Measurements from ENCODE around the gene MTG2. TPM values are rescaled to one million over a fixed set of nuclear protein-coding genes. Genes with fewer than 3 reads are reported as not detected.

The MTG2 gene
- total and polyA plus RNA-seq, 2 of the 8 experiments (the other 6 are each of a cell fraction or from before 2014, with no cell fraction given), result 14.4 to 22.8 TPM

GRCh38 chr20:62226707-62227590, 44.1 kb downstream of the MTG2 start:
- Histone ChIP-seq H3K4me2 (ENCODE audit: insufficient read depth in 1 of 2, low read depth in 2 of 2, low read length in 2 of 2) (0 out of 4 replicates have a peak overlapping the region, but pooled peaks of 1 of the 2 experiments have one; percentile 47), H3K9me3 (ENCODE audit: insufficient read depth in 2 of 2, low read depth in 1 of 2, low read length in 1 of 2) (peaks cover 0 to 3% of the 10 kb centered on the region in 2 experiments; a peak in 1 of 4 replicates), H3K4me3 (ENCODE audit: extremely low read depth in 1 of 4, insufficient read depth in 2 of 4, low read depth in 3 of 4, low read length in 4 of 4) (no peak overlapping the region), H2BK15ac (ENCODE audit: low read length) (peak overlapping the region; percentile 61; the same call in 1 of the 2 replicates), H3K14ac (ENCODE audit: insufficient read length) (no peak overlapping the region), H4K5ac (ENCODE audit: insufficient read length, low read depth, low read length) (no peak overlapping the region), H2BK12ac (ENCODE audit: low read depth, low read length) (0 out of 2 replicates have a peak overlapping the region, but pooled peaks have one; percentile 17), H3K79me2 (ENCODE audit: control insufficient read depth in 1 of 2, insufficient read depth in 2 of 2, low read length in 2 of 2) (no peaks in the 10 kb centered on the region), H3K27ac (ENCODE audit: low read depth, low read length) (no peak overlapping the region), H3K56ac (replicated peaks; ENCODE audit: insufficient read length, low read depth, low read length) (no peak overlapping the region), H3K18ac (ENCODE audit: extremely low read depth, low read length) (no peak overlapping the region), H4K8ac (ENCODE audit: extremely low read depth, insufficient read depth, low read length) (peak overlapping the region; percentile 3; the same call in 1 of the 2 replicates), H2BK5ac (ENCODE audit: low read depth, low read length) (no peak overlapping the region), H3K36me3 (ENCODE audit: control insufficient read depth in 2 of 4, insufficient read depth in 4 of 4, low read length in 3 of 4) (no peaks in the 10 kb centered on the region), H3K4ac (replicated peaks; ENCODE audit: insufficient read length, low read depth, low read length) (no peak overlapping the region), H3K27me3 (replicated peaks in 1 of 4; ENCODE audit: control insufficient read depth in 3 of 4, extremely low read depth in 1 of 4, insufficient read depth in 3 of 4, low read length in 3 of 4) (peaks cover 0 to 24% (median 7%) of the 10 kb centered on the region in 4 experiments; a peak in 4 of 7 replicates), H4K20me1 (replicated peaks in 1 of 2; ENCODE audit: control insufficient read depth in 1 of 2, insufficient read depth in 2 of 2, low read length in 2 of 2) (peaks cover 0 to 15% of the 10 kb centered on the region in 2 experiments), H4K91ac (replicated peaks; ENCODE audit: insufficient read length, low read length) (peak overlapping the region; percentile 73), H3K23ac (ENCODE audit: insufficient read length) (no peak overlapping the region), H3K4me1 (replicated peaks in 1 of 4; ENCODE audit: control insufficient read depth in 3 of 4, insufficient read depth in 4 of 4, low read length in 3 of 4) (peaks cover 0 to 7% (median 5%) of the 10 kb centered on the region in 4 experiments; a peak in 5 of 7 replicates), H2BK120ac (replicated peaks; ENCODE audit: low read depth, low read length) (no peak overlapping the region), H2AK5ac (ENCODE audit: low read depth, low read length) (no peak overlapping the region), H3K23me2 (ENCODE audit: low read depth, low read length) (peaks cover 18% of the 10 kb centered on the region), H2BK20ac (ENCODE audit: low read length) (no peak overlapping the region), H3K79me1 (ENCODE audit: low read depth, low read length) (0 out of 2 replicates have a peak, but pooled peaks cover 2% of the 10 kb centered on the region), H2AFZ (ENCODE audit: low read length) (no peak overlapping the region), H3K9ac (replicated peaks in 1 of 4; ENCODE audit: extremely low read depth in 1 of 4, low read depth in 3 of 4, low read length in 3 of 4) (0 out of 7 replicates have a peak overlapping the region, but pooled peaks of 1 of the 4 experiments have one; percentile 9)
- WGBS, 2 experiments (ENCODE audit: extremely low coverage in 1 of 2, insufficient coverage in 1 of 2, insufficient read length in 1 of 2, insufficient replicate concordance in 2 of 2, low coverage in 1 of 2, low lambda C conversion rate in 2 of 2, missing lambda C conversion rate in 1 of 2), result 86% methylated on average over 24 of the region's 24 CpGs; no CpG with 5 or more reads in 1 of the 2 experiments
- no peak for DNase-seq (ENCODE audit: low read depth in 1 of 2, low spot score in 2 of 2)
- ChIA-PET CTCF (ENCODE audit: partially characterized antibody) (interaction anchor here (1.1 to 1.8 kb wide), 4 partner anchors 10 to 72 kb away, joined by 3 read pairs; no protein-coding TSS in a partner anchor), POLR2A (ENCODE audit: partially characterized antibody) (interaction anchor here (2.0 to 2.3 kb wide), 3 partner anchors 10 to 85 kb away, joined by 6 to 9 read pairs (median 7); partner anchors contain the start of genes OSBPL2 and PSMA7)
- TF ChIP-seq E2F6 (IDR thresholded peaks at IDR 0.05) (no peak), POU5F1 (IDR thresholded peaks at IDR 0.05; ENCODE audit: low read depth, low read length) (no peak), YY1 (IDR thresholded peaks at IDR 0.05; ENCODE audit: low read depth, low read length) (no peak), SIRT6 (IDR thresholded peaks at IDR 0.05; ENCODE audit: low read length) (no peak), RNF2 (IDR thresholded peaks at IDR 0.05; ENCODE audit: borderline replicate concordance, low read depth, low read length, missing control alignments, poor library complexity, severe bottlenecking) (no peak)
- FAIRE-seq, result no peak
